Loucy (cell line): ENCODE measurements around the gene AKAP13.

Experiments
- H2AFZ ChIP-seq: fragments of 200-600 bp; sonication (generic); 2 replicates; pipeline ENCODE4 v1.6.0; 2016; ENCODE audit warnings: antibody characterized with exemption, mild to moderate bottlenecking, low read length, moderate library complexity
- H3F3A ChIP-seq: fragments of 200-600 bp; 2 replicates; pipeline ENCODE4 v1.6.0; 2016; ENCODE audit warnings: antibody characterized with exemption, low read depth, mild to moderate bottlenecking
- H3K27me3 ChIP-seq: fragments of 200-600 bp; sonication (generic); 2 replicates; pipeline ENCODE4 v1.6.1; 2014; ENCODE audit warnings: low read length, mild to moderate bottlenecking; ENCODE audit not compliant: insufficient read depth, poor library complexity, severe bottlenecking
- H3K36me3 ChIP-seq: fragments of 200-600 bp; sonication (generic); 2 replicates; pipeline ENCODE4 v1.6.1; 2016; ENCODE audit warnings: low read length; ENCODE audit not compliant: insufficient read depth
- H3K4me1 ChIP-seq: fragments of 200-600 bp; sonication (generic); 2 replicates; pipeline ENCODE4 v1.5.1; 2014; ENCODE audit warnings: low read length, mild to moderate bottlenecking; ENCODE audit not compliant: insufficient read depth, poor library complexity, severe bottlenecking
- H3K4me2 ChIP-seq: fragments of 200-600 bp; sonication (generic); 2 replicates; pipeline ENCODE4 v1.6.0; 2014; ENCODE audit warnings: antibody characterized with exemption, low read length, low read depth, mild to moderate bottlenecking; ENCODE audit not compliant: poor library complexity, severe bottlenecking
- H3K4me3 ChIP-seq: fragments of 200-600 bp; sonication (generic); 2 replicates; pipeline ENCODE4 v1.5.1; 2014; ENCODE audit warnings: low read length, mild to moderate bottlenecking, mixed read lengths; ENCODE audit not compliant: poor library complexity, severe bottlenecking
- H3K79me2 ChIP-seq: fragments of 200-600 bp; sonication (generic); 2 replicates; pipeline ENCODE4 v1.6.1; 2014; ENCODE audit warnings: low read length; ENCODE audit not compliant: insufficient read depth
- H3K9ac ChIP-seq: fragments of 200-600 bp; sonication (generic); 2 replicates; pipeline ENCODE4 v1.6.0; 2014; ENCODE audit warnings: mild to moderate bottlenecking, low read depth, low read length, moderate library complexity; ENCODE audit not compliant: poor library complexity, severe bottlenecking
- H3K9me2 ChIP-seq: fragments of 200-600 bp; sonication (generic); replicated peaks from 2 replicates; pipeline ENCODE4 v1.6.1; 2016; ENCODE audit warnings: low read depth, low read length, mixed read lengths
- H3K9me3 ChIP-seq: fragments of 200-600 bp; sonication (generic); 2 replicates; pipeline ENCODE4 v1.6.1; 2014; ENCODE audit warnings: mild to moderate bottlenecking, antibody characterized with exemption, low read length, low read depth; ENCODE audit not compliant: insufficient read depth
- H4K20me1 ChIP-seq: fragments of 200-600 bp; sonication (generic); 2 replicates; pipeline ENCODE4 v1.6.0; 2014; ENCODE audit warnings: antibody characterized with exemption, low read length, mild to moderate bottlenecking; ENCODE audit not compliant: insufficient read depth, poor library complexity, severe bottlenecking
- EZH2phosphoT487 ChIP-seq: fragments of 200-600 bp; IDR thresholded peaks from 2 replicates; pipeline ENCODE4 v1.6.1; 2018; ENCODE audit warnings: antibody characterized with exemption, mild to moderate bottlenecking, moderate library complexity, borderline replicate concordance
- TF ChIP-seq, protein P1 (sequence below): fragments of 200-600 bp; sonication (generic); conservative IDR thresholded peaks from 2 replicates; pipeline ENCODE4 v1.5.1; 2014; ENCODE audit warnings: mild to moderate bottlenecking, antibody characterized with exemption, low read length

AKAP13 gene

GRCh38 chr15:85788771-85789495, 408.5 kb downstream of the AKAP13 start:
- no peaks in the 10 kb centered on the region for H4K20me1 ChIP-seq

GRCh38 chr15:85789496-85789875, 409.1 kb downstream of the AKAP13 start:
- Histone ChIP-seq H4K20me1 (no peaks in the 10 kb centered on the region), H3K79me2 (peaks cover 35% of the 10 kb centered on the region), H3K9ac (no peak overlapping the region), H3K9me2 (no peaks in the 10 kb centered on the region), H3K27me3 (no peaks in the 10 kb centered on the region), H3K4me1 (peaks cover 41% of the 10 kb centered on the region), H3F3A (no peaks in the 10 kb centered on the region), H2AFZ (no peak overlapping the region), H3K9me3 (no peaks in the 10 kb centered on the region), H3K36me3 (no peaks in the 10 kb centered on the region), H3K4me2 (no peak overlapping the region), H3K4me3 (no peak overlapping the region)
- TF ChIP-seq, protein P1, sequence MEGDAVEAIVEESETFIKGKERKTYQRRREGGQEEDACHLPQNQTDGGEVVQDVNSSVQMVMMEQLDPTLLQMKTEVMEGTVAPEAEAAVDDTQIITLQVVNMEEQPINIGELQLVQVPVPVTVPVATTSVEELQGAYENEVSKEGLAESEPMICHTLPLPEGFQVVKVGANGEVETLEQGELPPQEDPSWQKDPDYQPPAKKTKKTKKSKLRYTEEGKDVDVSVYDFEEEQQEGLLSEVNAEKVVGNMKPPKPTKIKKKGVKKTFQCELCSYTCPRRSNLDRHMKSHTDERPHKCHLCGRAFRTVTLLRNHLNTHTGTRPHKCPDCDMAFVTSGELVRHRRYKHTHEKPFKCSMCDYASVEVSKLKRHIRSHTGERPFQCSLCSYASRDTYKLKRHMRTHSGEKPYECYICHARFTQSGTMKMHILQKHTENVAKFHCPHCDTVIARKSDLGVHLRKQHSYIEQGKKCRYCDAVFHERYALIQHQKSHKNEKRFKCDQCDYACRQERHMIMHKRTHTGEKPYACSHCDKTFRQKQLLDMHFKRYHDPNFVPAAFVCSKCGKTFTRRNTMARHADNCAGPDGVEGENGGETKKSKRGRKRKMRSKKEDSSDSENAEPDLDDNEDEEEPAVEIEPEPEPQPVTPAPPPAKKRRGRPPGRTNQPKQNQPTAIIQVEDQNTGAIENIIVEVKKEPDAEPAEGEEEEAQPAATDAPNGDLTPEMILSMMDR, result no peak
- no peak for TF ChIP-seq EZH2phosphoT487

More at GRCh38 chr15:85788771-85789495, 408.5 kb downstream of the AKAP13 start:
- Histone ChIP-seq H3K9me3 (no peaks in the 10 kb centered on the region), H3K4me2 (no peak overlapping the region), H3K27me3 (no peaks in the 10 kb centered on the region), H3K79me2 (peaks cover 34% of the 10 kb centered on the region), H3F3A (no peaks in the 10 kb centered on the region), H3K36me3 (no peaks in the 10 kb centered on the region), H3K4me1 (peaks cover 41% of the 10 kb centered on the region), H2AFZ (no peak overlapping the region), H3K9ac (no peak overlapping the region), H3K4me3 (no peak overlapping the region), H3K9me2 (no peaks in the 10 kb centered on the region)
- no peak for TF ChIP-seq EZH2phosphoT487
- TF ChIP-seq, protein P1, result no peak

DNA sequence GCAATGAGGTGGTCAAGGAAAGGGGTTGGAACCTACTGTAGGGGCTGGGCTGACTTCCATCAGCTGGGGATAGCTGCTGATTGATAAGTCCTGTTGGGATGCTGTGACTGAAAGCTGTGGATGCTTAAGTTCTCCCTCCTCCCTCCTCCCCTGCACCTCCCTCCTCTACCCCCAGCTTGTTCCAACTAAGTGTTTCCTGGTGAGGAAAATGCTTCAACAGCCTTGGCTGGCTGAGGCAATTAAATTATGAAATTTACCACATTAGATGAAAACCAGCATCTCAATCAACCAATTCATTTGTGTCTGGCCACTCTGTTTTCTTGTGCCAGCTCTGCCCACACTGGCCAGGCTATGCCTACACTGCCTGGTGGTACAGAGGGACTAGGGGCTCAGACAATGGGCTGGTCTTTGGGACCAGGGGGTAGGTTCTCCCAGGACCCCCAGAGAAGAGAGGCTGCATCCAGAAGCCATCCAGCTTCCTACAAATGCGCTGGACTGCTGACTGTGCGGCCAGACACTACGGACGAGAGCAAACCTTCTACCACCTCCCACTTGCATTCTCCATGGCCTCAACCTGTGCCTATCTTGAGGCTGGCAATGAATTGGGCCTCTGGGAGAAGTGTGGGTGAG, 411.8 kb downstream of the AKAP13 start:
- H3K79me2 ChIP-seq, result peaks cover 23% of the 10 kb centered on the region
- no peak overlapping the region for H2AFZ ChIP-seq
- H3K9ac ChIP-seq, result no peak overlapping the region
- H3K36me3 ChIP-seq, result no peaks in the 10 kb centered on the region
- H3K4me1 ChIP-seq, result peaks cover 28% of the 10 kb centered on the region
- H3K27me3 ChIP-seq, result no peaks in the 10 kb centered on the region
- H3F3A ChIP-seq, result no peaks in the 10 kb centered on the region
- no peaks in the 10 kb centered on the region for H4K20me1 ChIP-seq
- TF ChIP-seq EZH2phosphoT487, result no peak
- TF ChIP-seq, protein P1, result no peak
- no peaks in the 10 kb centered on the region for H3K9me3 ChIP-seq
- no peaks in the 10 kb centered on the region for H3K9me2 ChIP-seq
- peak overlapping the region; percentile 91 for H3K4me2 ChIP-seq
- no peak overlapping the region for H3K4me3 ChIP-seq
